ENCODE data around the gene IQCF2. TPM values are rescaled to one million over a fixed set of nuclear protein-coding genes. Genes with fewer than 3 reads are reported as not detected.

The IQCF2 gene
- total RNA-seq (not detected), polyA plus RNA-seq (not detected)
- long read RNA-seq, donor 1: 0 reads
- long read RNA-seq, donor 2: 0 reads
- long read RNA-seq, donor 3: 0 reads

DNA sequence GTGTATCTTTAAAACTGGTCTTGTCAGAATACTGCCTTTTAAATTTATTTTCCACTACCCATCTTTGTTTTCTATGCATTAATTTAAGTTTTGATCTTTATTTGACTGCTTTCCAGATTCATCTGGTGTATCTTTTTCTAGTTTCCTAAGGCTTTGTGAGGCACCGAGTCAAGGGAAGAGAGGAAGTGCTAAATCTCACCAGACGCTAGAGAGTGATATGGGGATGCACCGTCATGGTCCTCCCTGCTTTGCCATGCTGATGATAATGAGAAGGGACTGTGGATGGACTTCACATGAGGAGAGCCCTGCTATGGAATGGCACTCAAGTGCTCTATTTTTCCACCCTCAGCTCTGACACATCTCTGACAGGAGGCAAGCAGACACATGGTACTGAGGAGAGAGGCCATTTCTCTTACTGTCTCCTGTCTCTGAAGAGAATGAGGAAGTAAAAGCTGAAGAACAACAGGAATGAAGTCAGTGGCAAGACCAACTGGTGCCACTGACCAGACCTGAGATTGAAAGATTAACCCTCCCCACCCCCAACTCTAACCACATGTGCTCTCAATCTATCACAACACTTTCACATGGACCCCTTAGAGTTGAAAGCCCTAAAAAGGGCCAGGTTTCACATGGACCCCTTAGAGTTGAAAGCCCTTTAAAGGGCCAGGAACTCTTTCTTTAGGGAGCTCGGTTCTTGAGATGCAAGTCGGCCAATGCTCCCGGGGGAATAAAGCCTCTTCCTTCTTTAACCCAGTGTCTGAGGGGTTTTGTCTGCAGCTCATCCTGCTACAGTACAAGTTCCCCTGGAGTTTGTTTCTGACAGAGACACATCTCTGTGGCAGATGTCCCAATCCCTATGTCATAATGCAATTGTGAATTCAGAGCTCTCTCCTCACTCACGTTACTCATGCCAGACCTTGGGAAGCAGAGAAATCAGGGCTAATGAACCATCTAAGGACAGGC, at the start of gene IQCF2:
TSS of gene IQCF2 (plus strand) at position 913 of the 963 bp plus-strand sequence. CDS start 52 bp downstream, outside the sequence.
- intact Hi-C loops (cut with DNase I): no loop called here
- Histone ChIP-seq H3K9me3 (no peaks in the 10 kb centered on the region), H3K36me3 (no peaks in the 10 kb centered on the region), H3K4me1 (no peaks in the 10 kb centered on the region), H3K27ac (no peak within 1 kb of the TSS), H3K4me3 (no peak within 1 kb of the TSS), H3K27me3 (peaks cover 0 to 8% (median 5%) of the 10 kb centered on the region in 7 donors)
- DNase-seq: no peak
- 58 to 70% methylated on average over 7 of the region's 7 CpGs for WGBS, 2 donors
- TF ChIP-seq, protein P1, sequence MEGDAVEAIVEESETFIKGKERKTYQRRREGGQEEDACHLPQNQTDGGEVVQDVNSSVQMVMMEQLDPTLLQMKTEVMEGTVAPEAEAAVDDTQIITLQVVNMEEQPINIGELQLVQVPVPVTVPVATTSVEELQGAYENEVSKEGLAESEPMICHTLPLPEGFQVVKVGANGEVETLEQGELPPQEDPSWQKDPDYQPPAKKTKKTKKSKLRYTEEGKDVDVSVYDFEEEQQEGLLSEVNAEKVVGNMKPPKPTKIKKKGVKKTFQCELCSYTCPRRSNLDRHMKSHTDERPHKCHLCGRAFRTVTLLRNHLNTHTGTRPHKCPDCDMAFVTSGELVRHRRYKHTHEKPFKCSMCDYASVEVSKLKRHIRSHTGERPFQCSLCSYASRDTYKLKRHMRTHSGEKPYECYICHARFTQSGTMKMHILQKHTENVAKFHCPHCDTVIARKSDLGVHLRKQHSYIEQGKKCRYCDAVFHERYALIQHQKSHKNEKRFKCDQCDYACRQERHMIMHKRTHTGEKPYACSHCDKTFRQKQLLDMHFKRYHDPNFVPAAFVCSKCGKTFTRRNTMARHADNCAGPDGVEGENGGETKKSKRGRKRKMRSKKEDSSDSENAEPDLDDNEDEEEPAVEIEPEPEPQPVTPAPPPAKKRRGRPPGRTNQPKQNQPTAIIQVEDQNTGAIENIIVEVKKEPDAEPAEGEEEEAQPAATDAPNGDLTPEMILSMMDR (IDR thresholded peaks at IDR 0.05): no peak
- ATAC-seq: no peak

DNA sequence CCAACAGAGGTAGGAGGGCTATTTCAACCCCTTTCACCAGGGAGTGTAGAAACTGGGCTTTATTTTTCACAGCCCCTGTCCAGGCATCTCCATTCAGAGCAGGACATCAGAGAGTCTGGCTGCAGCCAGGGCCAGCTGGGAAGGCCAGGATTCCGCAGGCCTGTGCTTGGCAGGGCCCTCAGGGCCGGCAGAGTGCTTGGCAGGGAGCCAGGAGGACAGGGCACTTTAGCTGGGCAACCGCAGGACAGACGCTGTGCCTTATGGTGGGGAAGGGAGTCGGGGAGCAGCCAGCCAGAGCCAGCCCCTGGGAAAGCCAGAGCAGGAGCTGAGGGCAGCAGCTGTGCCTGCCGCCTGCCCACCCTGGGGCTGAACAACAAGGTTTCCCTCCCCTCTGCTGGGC, 47.9 kb upstream of the IQCF2 start:
- intact Hi-C loops (cut with DNase I): no loop called here
- H3K27me3 ChIP-seq: peaks cover 0 to 14% (median 0%) of the 10 kb centered on the region in 7 donors
- H3K9me3 ChIP-seq: no peaks in the 10 kb centered on the region
- 29 to 41% methylated on average over 6 of the region's 6 CpGs for WGBS, 2 donors
- DNase-seq: peak; percentile 62 to 67
- no peaks in the 10 kb centered on the region for H3K4me1 ChIP-seq
- peak; percentile 78 to 96 (median 92) for ATAC-seq
- no peak overlapping the region for H3K27ac ChIP-seq
- H3K36me3 ChIP-seq: no peaks in the 10 kb centered on the region
- TF ChIP-seq, protein P1 (IDR thresholded peaks at IDR 0.05): no peak
- no peak overlapping the region for H3K4me3 ChIP-seq

DNA sequence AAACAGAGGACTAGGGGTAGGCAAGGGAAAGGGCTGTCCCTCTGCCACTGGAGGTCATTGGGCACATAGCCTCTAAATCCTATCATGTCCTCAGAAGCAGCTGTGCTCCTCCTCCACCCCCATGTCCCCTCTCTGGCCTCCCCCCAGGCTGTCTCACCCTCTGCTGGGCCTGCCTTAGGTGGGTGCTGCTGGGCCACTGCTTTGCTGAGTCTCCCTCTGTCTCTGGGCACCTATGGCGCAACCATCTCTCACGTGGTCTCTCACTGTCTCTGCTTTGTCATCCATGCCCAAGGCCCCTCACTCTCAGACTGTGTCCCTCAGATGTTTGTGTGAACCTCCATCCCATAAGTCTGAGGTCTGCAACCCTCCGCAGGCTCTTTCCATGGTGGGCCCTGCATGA, 47.4 kb upstream of the IQCF2 start:
- H3K9me3 ChIP-seq: no peaks in the 10 kb centered on the region
- intact Hi-C loops (cut with DNase I): no loop called here
- no peak overlapping the region for H3K27ac ChIP-seq
- DNase-seq: no peak
- 88 to 93% methylated on average over 3 of the region's 3 CpGs for WGBS, 2 donors
- peak in 1 of 8 donors; percentile 35 for ATAC-seq
- TF ChIP-seq, protein P1 (IDR thresholded peaks at IDR 0.05): no peak
- H3K27me3 ChIP-seq: peaks cover 0 to 17% (median 0%) of the 10 kb centered on the region in 7 donors
- H3K4me1 ChIP-seq: no peaks in the 10 kb centered on the region
- no peaks in the 10 kb centered on the region for H3K36me3 ChIP-seq
- no peak overlapping the region for H3K4me3 ChIP-seq

DNA sequence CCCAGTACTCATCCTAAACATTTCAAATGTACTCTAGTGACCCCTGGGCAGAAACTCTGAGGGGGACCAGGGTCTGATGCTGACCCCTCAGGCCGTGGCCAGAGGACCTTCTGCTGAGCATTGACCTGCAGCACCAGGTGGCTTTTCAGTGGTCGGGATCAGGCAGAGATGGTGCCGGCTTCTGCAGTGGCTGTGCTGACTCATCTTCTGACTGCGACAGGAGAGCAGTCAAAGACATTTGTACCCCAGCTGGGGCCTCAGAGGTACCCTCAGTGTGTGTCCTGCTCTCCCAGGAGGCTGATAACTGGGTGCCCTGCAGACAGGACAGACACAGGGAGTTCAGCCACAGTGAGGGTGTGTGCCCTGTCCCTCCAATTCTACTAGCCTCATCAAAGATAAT, 45.8 kb upstream of the IQCF2 start:
- Histone ChIP-seq H3K36me3 (no peaks in the 10 kb centered on the region), H3K4me3 (no peak overlapping the region)
- intact Hi-C loops (cut with DNase I): no loop called here

More for the DNA sequence above, 45.8 kb upstream of the IQCF2 start:
- Histone ChIP-seq H3K27ac (no peak overlapping the region), H3K9me3 (no peaks in the 10 kb centered on the region), H3K27me3 (peaks cover 0 to 28% (median 1%) of the 10 kb centered on the region in 7 donors), H3K4me1 (no peaks in the 10 kb centered on the region)
- no peak for ATAC-seq
- no peak for DNase-seq
- WGBS, 2 donors: 53 to 54% methylated on average over 4 of the region's 4 CpGs
- TF ChIP-seq, protein P1 (IDR thresholded peaks at IDR 0.05): no peak

All from heart right ventricle (tissue), 16 donors.